GM12878 (cell line): Measurements from ENCODE around the gene CKAP2. TPM values are rescaled to one million over a fixed set of nuclear protein-coding genes. Genes with fewer than 3 reads are reported as not detected.

Experiments
- ASH2L ChIP-seq: fragments of 300-600, 200-600 bp; sonication (generic); IDR thresholded peaks from 2 replicates; pipeline ENCODE4 v1.6.1; 2017; ENCODE audit warnings: low read depth, mild to moderate bottlenecking, borderline replicate concordance
- CEBPZ ChIP-seq: fragments of 150-350 bp; IDR thresholded peaks from 2 replicates; pipeline ENCODE4 v1.6.1; 2016; ENCODE audit warnings: low read depth, low read length
- EED ChIP-seq: sonication (generic); IDR thresholded peaks from 2 replicates; pipeline ENCODE4 v1.6.1; 2016; ENCODE audit warnings: antibody characterized with exemption, low read depth
- ELK1 ChIP-seq: IDR thresholded peaks from 2 replicates; pipeline ENCODE4 v1.6.1; 2012; ENCODE audit warnings: low read depth, low read length, improper control_type of control experiment
- IKZF1 ChIP-seq: fragments of 450-650 bp; conservative IDR thresholded peaks from 2 replicates; pipeline ENCODE4 v1.6.1; 2017; ENCODE audit warnings: antibody characterized with exemption, mild to moderate bottlenecking
- MTA3 ChIP-seq: IDR thresholded peaks from 2 replicates; pipeline ENCODE4 v1.6.1; 2012; ENCODE audit warnings: low read length, inconsistent platforms, borderline replicate concordance
- POLR2A ChIP-seq: IDR thresholded peaks from 2 replicates; pipeline ENCODE4 v1.6.1; 2011; ENCODE audit warnings: low read depth, mild to moderate bottlenecking, low read length
- RAD51 ChIP-seq: fragments of 450-650 bp; IDR thresholded peaks from 2 replicates; pipeline ENCODE4 v1.6.1; 2016; ENCODE audit warnings: moderate library complexity, mild to moderate bottlenecking, inconsistent platforms
- SIX5 ChIP-seq: IDR thresholded peaks from 2 replicates; pipeline ENCODE4 v1.6.1; 2011; ENCODE audit warnings: mild to moderate bottlenecking, low read depth, low read length, moderate library complexity; ENCODE audit not compliant: severe bottlenecking
- SMARCA5 ChIP-seq: fragments of 450-650 bp; IDR thresholded peaks from 2 replicates; pipeline ENCODE4 v1.6.1; 2017; ENCODE audit warnings: mild to moderate bottlenecking
- SUZ12 ChIP-seq: fragments of 200-600 bp; sonication (generic); IDR thresholded peaks from one replicate; pipeline ENCODE4 v1.6.1; 2018; ENCODE audit warnings: antibody characterized with exemption, mild to moderate bottlenecking; ENCODE audit not compliant: unreplicated experiment
- TCF7 ChIP-seq: IDR thresholded peaks from 2 replicates; pipeline ENCODE4 v1.6.1; 2014; ENCODE audit warnings: antibody characterized with exemption, borderline replicate concordance
- ZBED1 ChIP-seq: IDR thresholded peaks from 2 replicates; pipeline ENCODE4 v1.6.1; 2016; ENCODE audit warnings: borderline replicate concordance
- ZNF274 ChIP-seq: IDR thresholded peaks from one replicate; pipeline ENCODE4 v1.8.0; 2011; ENCODE audit not compliant: insufficient read length, insufficient read depth
- ZNF622 ChIP-seq: fragments of 450-650 bp; IDR thresholded peaks from 2 replicates; pipeline ENCODE4 v1.6.1; 2017; ENCODE audit warnings: mild to moderate bottlenecking, inconsistent platforms
- polyA plus RNA-seq, 11 experiments: library from polyadenylated mRNA; depleted of rRNA in 4 of 11; unstranded in 6 of 11; stranded (reverse) in 5 of 11; fragments of >200 nt; fragmentation: Nextera tagmentation in 4 of 11; fragmentation: Illumina TruSeq in 1 of 11; extraction: Ambion mirVana in 4 of 11; extraction: Trizol in 1 of 11; gene quantifications; 1 replicate in 1 of 11; 2 replicates in 10 of 11; pipeline versions ENCODE4 v1.2.1 to v1.2.3, GENCODE V29; 2011 to 2016; ENCODE audit warnings: inconsistent platforms in 2 of 11, missing spikeins in 2 of 11, low read depth in 1 of 11
- total RNA-seq, 4 experiments: library from RNA; depleted of rRNA in 3 of 4; stranded (reverse); fragments of >200 nt in 3 of 4; fragmentation: Illumina TruSeq in 1 of 4; extraction: Trizol in 1 of 4; gene quantifications; 2 replicates each; pipeline versions ENCODE4 v1.2.1 to v1.2.3, GENCODE V29; 2013 to 2021
- TF ChIP-seq, protein P1 (sequence below): fragments of 450-650 bp; IDR thresholded peaks from 2 replicates; pipeline ENCODE4 v1.6.1; 2017; ENCODE audit warnings: mild to moderate bottlenecking, low read depth, inconsistent platforms; ENCODE audit not compliant: poor library complexity, severe bottlenecking
- TF ChIP-seq, protein P2 (sequence below): IDR thresholded peaks from 2 replicates; pipeline ENCODE4 v1.6.1; 2012; ENCODE audit warnings: mild to moderate bottlenecking, low read depth, low read length
- TF ChIP-seq, protein P3 (sequence below): fragments of 450-650 bp; conservative IDR thresholded peaks from 2 replicates; pipeline ENCODE4 v1.6.1; 2017; ENCODE audit warnings: mild to moderate bottlenecking, moderate library complexity
- TF ChIP-seq, protein P4 (sequence below): IDR thresholded peaks from 2 replicates; pipeline ENCODE4 v1.6.1; 2012; ENCODE audit warnings: low read depth, low read length, improper control_type of control experiment

The CKAP2 gene
- total and polyA plus RNA-seq, 10 of the 15 experiments (the other 5 are each of a cell fraction or from before 2014, with no cell fraction given): 20.9 to 62.3 (median 37.5) TPM

DNA sequence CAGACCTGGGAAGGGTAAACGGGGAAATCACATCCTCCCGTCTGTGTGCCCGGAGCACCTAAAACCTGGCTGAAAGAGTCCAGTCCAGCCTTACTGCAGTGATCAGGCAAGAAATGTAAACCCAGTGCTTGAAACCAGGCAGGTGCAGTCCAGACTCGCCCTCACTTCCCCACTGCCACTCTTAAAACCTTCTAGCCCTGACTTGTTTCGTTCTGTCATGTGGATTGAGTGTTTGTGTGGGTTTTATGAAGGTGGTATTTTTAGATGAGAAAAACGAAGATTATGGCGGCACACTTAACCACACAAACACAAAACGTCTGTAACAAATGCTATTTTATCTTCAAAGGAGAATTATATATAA is 839 bp upstream of the CKAP2 start (continued):
- TF ChIP-seq, protein P1, sequence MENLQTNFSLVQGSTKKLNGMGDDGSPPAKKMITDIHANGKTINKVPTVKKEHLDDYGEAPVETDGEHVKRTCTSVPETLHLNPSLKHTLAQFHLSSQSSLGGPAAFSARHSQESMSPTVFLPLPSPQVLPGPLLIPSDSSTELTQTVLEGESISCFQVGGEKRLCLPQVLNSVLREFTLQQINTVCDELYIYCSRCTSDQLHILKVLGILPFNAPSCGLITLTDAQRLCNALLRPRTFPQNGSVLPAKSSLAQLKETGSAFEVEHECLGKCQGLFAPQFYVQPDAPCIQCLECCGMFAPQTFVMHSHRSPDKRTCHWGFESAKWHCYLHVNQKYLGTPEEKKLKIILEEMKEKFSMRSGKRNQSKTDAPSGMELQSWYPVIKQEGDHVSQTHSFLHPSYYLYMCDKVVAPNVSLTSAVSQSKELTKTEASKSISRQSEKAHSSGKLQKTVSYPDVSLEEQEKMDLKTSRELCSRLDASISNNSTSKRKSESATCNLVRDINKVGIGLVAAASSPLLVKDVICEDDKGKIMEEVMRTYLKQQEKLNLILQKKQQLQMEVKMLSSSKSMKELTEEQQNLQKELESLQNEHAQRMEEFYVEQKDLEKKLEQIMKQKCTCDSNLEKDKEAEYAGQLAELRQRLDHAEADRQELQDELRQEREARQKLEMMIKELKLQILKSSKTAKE: peak; percentile 91
- TF ChIP-seq ZNF622 (no peak), CEBPZ (no peak), POLR2A (peak; percentile 53), RAD51 (no peak; the same call in none of the 2 replicates), ELK1 (no peak), SIX5 (no peak), SMARCA5 (no peak), SUZ12 (no peak), EED (peak; percentile 39; the same call in 1 of the 2 replicates), ASH2L (no peak), ZBED1 (no peak), TCF7 (no peak), ZNF274 (no peak), IKZF1 (no peak; the same call in 1 of the 2 replicates), MTA3 (no peak)
- TF ChIP-seq, protein P2, sequence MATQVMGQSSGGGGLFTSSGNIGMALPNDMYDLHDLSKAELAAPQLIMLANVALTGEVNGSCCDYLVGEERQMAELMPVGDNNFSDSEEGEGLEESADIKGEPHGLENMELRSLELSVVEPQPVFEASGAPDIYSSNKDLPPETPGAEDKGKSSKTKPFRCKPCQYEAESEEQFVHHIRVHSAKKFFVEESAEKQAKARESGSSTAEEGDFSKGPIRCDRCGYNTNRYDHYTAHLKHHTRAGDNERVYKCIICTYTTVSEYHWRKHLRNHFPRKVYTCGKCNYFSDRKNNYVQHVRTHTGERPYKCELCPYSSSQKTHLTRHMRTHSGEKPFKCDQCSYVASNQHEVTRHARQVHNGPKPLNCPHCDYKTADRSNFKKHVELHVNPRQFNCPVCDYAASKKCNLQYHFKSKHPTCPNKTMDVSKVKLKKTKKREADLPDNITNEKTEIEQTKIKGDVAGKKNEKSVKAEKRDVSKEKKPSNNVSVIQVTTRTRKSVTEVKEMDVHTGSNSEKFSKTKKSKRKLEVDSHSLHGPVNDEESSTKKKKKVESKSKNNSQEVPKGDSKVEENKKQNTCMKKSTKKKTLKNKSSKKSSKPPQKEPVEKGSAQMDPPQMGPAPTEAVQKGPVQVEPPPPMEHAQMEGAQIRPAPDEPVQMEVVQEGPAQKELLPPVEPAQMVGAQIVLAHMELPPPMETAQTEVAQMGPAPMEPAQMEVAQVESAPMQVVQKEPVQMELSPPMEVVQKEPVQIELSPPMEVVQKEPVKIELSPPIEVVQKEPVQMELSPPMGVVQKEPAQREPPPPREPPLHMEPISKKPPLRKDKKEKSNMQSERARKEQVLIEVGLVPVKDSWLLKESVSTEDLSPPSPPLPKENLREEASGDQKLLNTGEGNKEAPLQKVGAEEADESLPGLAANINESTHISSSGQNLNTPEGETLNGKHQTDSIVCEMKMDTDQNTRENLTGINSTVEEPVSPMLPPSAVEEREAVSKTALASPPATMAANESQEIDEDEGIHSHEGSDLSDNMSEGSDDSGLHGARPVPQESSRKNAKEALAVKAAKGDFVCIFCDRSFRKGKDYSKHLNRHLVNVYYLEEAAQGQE: no peak
- TF ChIP-seq, protein P3, sequence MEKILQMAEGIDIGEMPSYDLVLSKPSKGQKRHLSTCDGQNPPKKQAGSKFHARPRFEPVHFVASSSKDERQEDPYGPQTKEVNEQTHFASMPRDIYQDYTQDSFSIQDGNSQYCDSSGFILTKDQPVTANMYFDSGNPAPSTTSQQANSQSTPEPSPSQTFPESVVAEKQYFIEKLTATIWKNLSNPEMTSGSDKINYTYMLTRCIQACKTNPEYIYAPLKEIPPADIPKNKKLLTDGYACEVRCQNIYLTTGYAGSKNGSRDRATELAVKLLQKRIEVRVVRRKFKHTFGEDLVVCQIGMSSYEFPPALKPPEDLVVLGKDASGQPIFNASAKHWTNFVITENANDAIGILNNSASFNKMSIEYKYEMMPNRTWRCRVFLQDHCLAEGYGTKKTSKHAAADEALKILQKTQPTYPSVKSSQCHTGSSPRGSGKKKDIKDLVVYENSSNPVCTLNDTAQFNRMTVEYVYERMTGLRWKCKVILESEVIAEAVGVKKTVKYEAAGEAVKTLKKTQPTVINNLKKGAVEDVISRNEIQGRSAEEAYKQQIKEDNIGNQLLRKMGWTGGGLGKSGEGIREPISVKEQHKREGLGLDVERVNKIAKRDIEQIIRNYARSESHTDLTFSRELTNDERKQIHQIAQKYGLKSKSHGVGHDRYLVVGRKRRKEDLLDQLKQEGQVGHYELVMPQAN: no peak
- TF ChIP-seq, protein P4, sequence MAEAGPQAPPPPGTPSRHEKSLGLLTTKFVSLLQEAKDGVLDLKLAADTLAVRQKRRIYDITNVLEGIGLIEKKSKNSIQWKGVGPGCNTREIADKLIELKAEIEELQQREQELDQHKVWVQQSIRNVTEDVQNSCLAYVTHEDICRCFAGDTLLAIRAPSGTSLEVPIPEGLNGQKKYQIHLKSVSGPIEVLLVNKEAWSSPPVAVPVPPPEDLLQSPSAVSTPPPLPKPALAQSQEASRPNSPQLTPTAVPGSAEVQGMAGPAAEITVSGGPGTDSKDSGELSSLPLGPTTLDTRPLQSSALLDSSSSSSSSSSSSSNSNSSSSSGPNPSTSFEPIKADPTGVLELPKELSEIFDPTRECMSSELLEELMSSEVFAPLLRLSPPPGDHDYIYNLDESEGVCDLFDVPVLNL: no peak
